ENCODE data around the gene MUL1.

MUL1 gene

GRCh38 chr1:20474333-20474975 lies 33.5 kb downstream of the MUL1 start:
- DNase-seq: no peak
- no peaks in the 10 kb centered on the region for H3K9me3 Mint-ChIP-seq
- H3K4me3 Mint-ChIP-seq: no peak overlapping the region
- no peak overlapping the region for H3K27ac Mint-ChIP-seq
- no peaks in the 10 kb centered on the region for H3K4me1 Mint-ChIP-seq (ENCODE audit: low read depth)
- H3K36me3 Mint-ChIP-seq (ENCODE audit: low read depth): no peaks in the 10 kb centered on the region
- H3K27me3 Mint-ChIP-seq: peaks cover 87% of the 10 kb centered on the region

GRCh38 chr1:20473894-20474293 lies 34.1 kb downstream of the MUL1 start:
- Mint-ChIP-seq H3K27me3 (peaks cover 85% of the 10 kb centered on the region), H3K36me3 (ENCODE audit: low read depth) (no peaks in the 10 kb centered on the region), H3K4me1 (ENCODE audit: low read depth) (no peaks in the 10 kb centered on the region), H3K9me3 (no peaks in the 10 kb centered on the region), H3K4me3 (no peak overlapping the region), H3K27ac (no peak overlapping the region)
- no peak for DNase-seq

- no peaks in the 10 kb centered on the region for H3K4me1 Mint-ChIP-seq (ENCODE audit: low read depth)
- no peak overlapping the region for H3K4me3 Mint-ChIP-seq
- H3K27me3 Mint-ChIP-seq: peaks cover 80% of the 10 kb centered on the region
- DNase-seq: peak; percentile 48
- H3K36me3 Mint-ChIP-seq (ENCODE audit: low read depth): no peaks in the 10 kb centered on the region
- no peak overlapping the region for H3K27ac Mint-ChIP-seq
- H3K9me3 Mint-ChIP-seq: no peaks in the 10 kb centered on the region
Observed at GRCh38 chr1:20472860-20473711, 34.9 kb downstream of the MUL1 start.

GRCh38 chr1:20472121-20472520 lies 35.8 kb downstream of the MUL1 start:
- Mint-ChIP-seq H3K36me3 (ENCODE audit: low read depth) (no peaks in the 10 kb centered on the region), H3K27me3 (peaks cover 71% of the 10 kb centered on the region)

GRCh38 chr1:20470194-20470593 lies 37.8 kb downstream of the MUL1 start:
- no peak for DNase-seq
- no peaks in the 10 kb centered on the region for H3K9me3 Mint-ChIP-seq

More at GRCh38 chr1:20472121-20472520, 35.8 kb downstream of the MUL1 start:
- no peaks in the 10 kb centered on the region for H3K9me3 Mint-ChIP-seq
- DNase-seq: no peak
- no peak overlapping the region for H3K4me3 Mint-ChIP-seq
- no peak overlapping the region for H3K27ac Mint-ChIP-seq
- H3K4me1 Mint-ChIP-seq (ENCODE audit: low read depth): no peaks in the 10 kb centered on the region

GRCh38 chr1:20469406-20470076 lies 38.4 kb downstream of the MUL1 start:
- peaks cover 47% of the 10 kb centered on the region for H3K27me3 Mint-ChIP-seq

More at GRCh38 chr1:20470194-20470593, 37.8 kb downstream of the MUL1 start:
- Mint-ChIP-seq H3K27me3 (peaks cover 53% of the 10 kb centered on the region), H3K4me1 (ENCODE audit: low read depth) (peaks cover 7% of the 10 kb centered on the region), H3K4me3 (no peak overlapping the region), H3K36me3 (ENCODE audit: low read depth) (no peaks in the 10 kb centered on the region), H3K27ac (no peak overlapping the region)

GRCh38 chr1:20466273-20466672 lies 41.7 kb downstream of the MUL1 start:
- no peak for DNase-seq
- H3K4me1 Mint-ChIP-seq (ENCODE audit: low read depth): peaks cover 7% of the 10 kb centered on the region
- H3K27me3 Mint-ChIP-seq: peaks cover 17% of the 10 kb centered on the region
- H3K9me3 Mint-ChIP-seq: no peaks in the 10 kb centered on the region
- no peak overlapping the region for H3K4me3 Mint-ChIP-seq
- H3K36me3 Mint-ChIP-seq (ENCODE audit: low read depth): no peaks in the 10 kb centered on the region
- no peak overlapping the region for H3K27ac Mint-ChIP-seq

More at GRCh38 chr1:20469406-20470076, 38.4 kb downstream of the MUL1 start:
- Mint-ChIP-seq H3K27ac (no peak overlapping the region), H3K36me3 (ENCODE audit: low read depth) (no peaks in the 10 kb centered on the region), H3K4me3 (no peak overlapping the region), H3K9me3 (no peaks in the 10 kb centered on the region), H3K4me1 (ENCODE audit: low read depth) (peaks cover 7% of the 10 kb centered on the region)
- no peak for DNase-seq

GRCh38 chr1:20465187-20465586 lies 42.8 kb downstream of the MUL1 start:
- no peak overlapping the region for H3K4me3 Mint-ChIP-seq
- no peaks in the 10 kb centered on the region for H3K36me3 Mint-ChIP-seq (ENCODE audit: low read depth)
- DNase-seq: no peak
- peaks cover 7% of the 10 kb centered on the region for H3K4me1 Mint-ChIP-seq (ENCODE audit: low read depth)
- peaks cover 16% of the 10 kb centered on the region for H3K27me3 Mint-ChIP-seq
- H3K9me3 Mint-ChIP-seq: no peaks in the 10 kb centered on the region
- H3K27ac Mint-ChIP-seq: no peak overlapping the region

- no peaks in the 10 kb centered on the region for H3K9me3 Mint-ChIP-seq
- no peaks in the 10 kb centered on the region for H3K36me3 Mint-ChIP-seq (ENCODE audit: low read depth)
- no peak for DNase-seq
- H3K27me3 Mint-ChIP-seq: peaks cover 21% of the 10 kb centered on the region
- H3K4me3 Mint-ChIP-seq: no peak overlapping the region
- H3K27ac Mint-ChIP-seq: no peak overlapping the region
- peaks cover 7% of the 10 kb centered on the region for H3K4me1 Mint-ChIP-seq (ENCODE audit: low read depth)
Observed at GRCh38 chr1:20463502-20463901, 44.4 kb downstream of the MUL1 start.

- H3K36me3 Mint-ChIP-seq (ENCODE audit: low read depth): no peaks in the 10 kb centered on the region
- no peak overlapping the region for H3K27ac Mint-ChIP-seq
- no peaks in the 10 kb centered on the region for H3K9me3 Mint-ChIP-seq
- no peak overlapping the region for H3K4me3 Mint-ChIP-seq
- H3K27me3 Mint-ChIP-seq: peaks cover 21% of the 10 kb centered on the region
- H3K4me1 Mint-ChIP-seq (ENCODE audit: low read depth): peaks cover 7% of the 10 kb centered on the region
- DNase-seq: no peak
Observed at GRCh38 chr1:20462397-20462796, 45.6 kb downstream of the MUL1 start.

GRCh38 chr1:20458717-20459116 lies 49.2 kb downstream of the MUL1 start:
- H3K9me3 Mint-ChIP-seq: no peaks in the 10 kb centered on the region
- H3K27ac Mint-ChIP-seq: no peak overlapping the region
- DNase-seq: no peak
- no peaks in the 10 kb centered on the region for H3K4me1 Mint-ChIP-seq (ENCODE audit: low read depth)
- no peaks in the 10 kb centered on the region for H3K36me3 Mint-ChIP-seq (ENCODE audit: low read depth)
- H3K27me3 Mint-ChIP-seq: peaks cover 28% of the 10 kb centered on the region
- no peak overlapping the region for H3K4me3 Mint-ChIP-seq

GRCh38 chr1:20454004-20454403 lies 53.9 kb downstream of the MUL1 start:
- Mint-ChIP-seq H3K9me3 (no peaks in the 10 kb centered on the region), H3K36me3 (ENCODE audit: low read depth) (no peaks in the 10 kb centered on the region), H3K27ac (no peak overlapping the region), H3K27me3 (peaks cover 33% of the 10 kb centered on the region), H3K4me3 (no peak overlapping the region), H3K4me1 (ENCODE audit: low read depth) (no peaks in the 10 kb centered on the region)
- no peak for DNase-seq

- H3K4me3 Mint-ChIP-seq: no peak overlapping the region
- no peaks in the 10 kb centered on the region for H3K9me3 Mint-ChIP-seq
- H3K4me1 Mint-ChIP-seq (ENCODE audit: low read depth): no peaks in the 10 kb centered on the region
- no peak for DNase-seq
- H3K36me3 Mint-ChIP-seq (ENCODE audit: low read depth): no peaks in the 10 kb centered on the region
- no peak overlapping the region for H3K27ac Mint-ChIP-seq
- peaks cover 37% of the 10 kb centered on the region for H3K27me3 Mint-ChIP-seq
Observed at GRCh38 chr1:20449735-20450311, 58.1 kb downstream of the MUL1 start.
